ENCODE measurements around the gene CEP152. TPM values are rescaled to one million over a fixed set of nuclear protein-coding genes. Genes with fewer than 3 reads are reported as not detected.

CEP152 gene
- total and polyA plus RNA-seq, 9 of the 15 experiments (the other 6 are each of a cell fraction or from before 2014, with no cell fraction given), result 9.9 to 43.0 (median 23.6) TPM

GRCh38 chr15:48810414-48811324, at the start of gene CEP152 (continued):
- TF ChIP-seq ZNF407 (IDR thresholded peaks at IDR 0.05; ENCODE audit: low read depth) (peak; percentile 36; the same call in 1 of the 2 replicates), ZFP36 (IDR thresholded peaks at IDR 0.05; ENCODE audit: low read depth, low read length, partially characterized antibody) (no peak), SMARCE1 (IDR thresholded peaks at IDR 0.05) (no peak), TAF9B (IDR thresholded peaks at IDR 0.05; ENCODE audit: partially characterized antibody) (peak; percentile 57), HNRNPUL1 (IDR thresholded peaks at IDR 0.05; ENCODE audit: low read length) (no peak), PKNOX1 (IDR thresholded peaks at IDR 0.05) (peak; percentile 99), ETS2 (tag; IDR thresholded peaks at IDR 0.05; ENCODE audit: borderline replicate concordance, poor library complexity, severe bottlenecking) (no peak), PRDM10 (IDR thresholded peaks at IDR 0.05; ENCODE audit: partially characterized antibody) (peak; percentile 91), RBBP5 (IDR thresholded peaks at IDR 0.05; ENCODE audit: borderline replicate concordance, insufficient read depth, low read length, poor library complexity, severe bottlenecking) (peak; percentile 80), NFRKB (IDR thresholded peaks at IDR 0.05; ENCODE audit: low read depth) (peak; percentile 69; the same call in 1 of the 2 replicates)
- TF ChIP-seq, protein P1, sequence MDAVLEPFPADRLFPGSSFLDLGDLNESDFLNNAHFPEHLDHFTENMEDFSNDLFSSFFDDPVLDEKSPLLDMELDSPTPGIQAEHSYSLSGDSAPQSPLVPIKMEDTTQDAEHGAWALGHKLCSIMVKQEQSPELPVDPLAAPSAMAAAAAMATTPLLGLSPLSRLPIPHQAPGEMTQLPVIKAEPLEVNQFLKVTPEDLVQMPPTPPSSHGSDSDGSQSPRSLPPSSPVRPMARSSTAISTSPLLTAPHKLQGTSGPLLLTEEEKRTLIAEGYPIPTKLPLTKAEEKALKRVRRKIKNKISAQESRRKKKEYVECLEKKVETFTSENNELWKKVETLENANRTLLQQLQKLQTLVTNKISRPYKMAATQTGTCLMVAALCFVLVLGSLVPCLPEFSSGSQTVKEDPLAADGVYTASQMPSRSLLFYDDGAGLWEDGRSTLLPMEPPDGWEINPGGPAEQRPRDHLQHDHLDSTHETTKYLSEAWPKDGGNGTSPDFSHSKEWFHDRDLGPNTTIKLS (IDR thresholded peaks at IDR 0.05; ENCODE audit: borderline replicate concordance, low read depth), result peak; percentile 60; the same call in 1 of the 2 replicates
